ENCODE measurements around the gene ZNF219.

- TF ChIP-seq EZH2 (IDR thresholded peaks at IDR 0.05; ENCODE audit: borderline replicate concordance, low read depth, low read length, severe bottlenecking) (no peak), CTCF (IDR thresholded peaks at IDR 0.05; ENCODE audit: borderline replicate concordance, extremely low read depth, low read length, poor library complexity, severe bottlenecking) (no peak)
Observed at GRCh38 chr14:21084998-21085853, 13.2 kb downstream of the ZNF219 start.
